Natural killer cell treated with Interleukin-12 subunit alpha and Interleukin-12 subunit beta and Interleukin-15 and Interleukin-18, amount 100 ng/mL, for 72 hours (primary cell): ENCODE measurements around the gene IQGAP2. TPM values are rescaled to one million over a fixed set of nuclear protein-coding genes. Genes with fewer than 3 reads are reported as not detected.
"Not testable (repeated sequence)": the region's sequence is repeated elsewhere in the genome, so short reads cannot be mapped to it uniquely, and the experiment has no call there.

Source experiments
- ATAC-seq, 2 donors: fragments of 150-1000 bp; cut with Tn5 transposase in 1 of 2; sonication (Bioruptor Pico), chemical (Tn5 transposase) in 1 of 2; 2 replicates each; pipeline ENCODE4 v1.10.0; 2021
- DNase-seq: peaks from one replicate; pipeline ENCODE4 v3.0.0; 2022; ENCODE audit warnings: low spot score
- H3K27ac Mint-ChIP-seq, 2 donors: 1 replicate in 1 of 2; 2 replicates in 1 of 2; pipeline ENCODE4 v1.8.0; 2022; ENCODE audit warnings: mixed read lengths in 2 of 2, mild to moderate bottlenecking in 1 of 2, moderate library complexity in 1 of 2
- H3K27me3 Mint-ChIP-seq, 2 donors: 1 replicate in 1 of 2; 2 replicates in 1 of 2; pipeline ENCODE4 v1.8.0; 2022; ENCODE audit warnings: mixed read lengths in 2 of 2
- H3K36me3 Mint-ChIP-seq: one replicate; pipeline ENCODE4 v1.8.0; 2022; ENCODE audit warnings: mixed read lengths
- H3K4me1 Mint-ChIP-seq, 2 donors: 1 replicate in 1 of 2; 2 replicates in 1 of 2; pipeline ENCODE4 v1.8.0; 2022; ENCODE audit warnings: low read depth in 2 of 2, mixed read lengths in 2 of 2, mild to moderate bottlenecking in 1 of 2
- H3K4me3 Mint-ChIP-seq: one replicate; pipeline ENCODE4 v1.8.0; 2022; ENCODE audit warnings: mixed read lengths
- H3K9me3 Mint-ChIP-seq: 2 replicates; pipeline ENCODE4 v1.8.0; 2022; ENCODE audit warnings: mixed read lengths
- total RNA-seq, 2 donors: library from RNA; stranded (reverse); gene quantifications; one replicate each; pipeline ENCODE4 v1.2.3, GENCODE V29; 2022

The IQGAP2 gene
- total RNA-seq, 2 donors from 2014 or later = 104 to 111 TPM

GRCh38 chr5:76595755-76596481 lies 192.8 kb downstream of the IQGAP2 start:
- DNase-seq (no peak), ATAC-seq (no peak)
- Mint-ChIP-seq H3K4me1 (peaks cover 28 to 35% of the 10 kb centered on the region in 2 donors), H3K4me3 (peak overlapping the region; percentile 71), H3K36me3 (peaks cover 38% of the 10 kb centered on the region), H3K27ac (peak overlapping the region; percentile 88 to 90), H3K27me3 (no peaks in the 10 kb centered on the region), H3K9me3 (no peaks in the 10 kb centered on the region)

- H3K4me1 Mint-ChIP-seq = peaks cover 32 to 34% of the 10 kb centered on the region in 2 donors
- H3K9me3 Mint-ChIP-seq = no peaks in the 10 kb centered on the region
- H3K27me3 Mint-ChIP-seq = no peaks in the 10 kb centered on the region
- H3K27ac Mint-ChIP-seq = no peak overlapping the region
- no peak overlapping the region for H3K4me3 Mint-ChIP-seq
- peaks cover 22% of the 10 kb centered on the region for H3K36me3 Mint-ChIP-seq
- ATAC-seq = no peak
- no peak for DNase-seq
Observed at GRCh38 chr5:76598531-76598930, 195.4 kb downstream of the IQGAP2 start.

- Mint-ChIP-seq H3K9me3 (no peaks in the 10 kb centered on the region), H3K27me3 (no peaks in the 10 kb centered on the region), H3K4me1 (peaks cover 25 to 28% of the 10 kb centered on the region in 2 donors), H3K36me3 (peaks cover 20% of the 10 kb centered on the region), H3K4me3 (no peak overlapping the region), H3K27ac (peak overlapping the region in 1 of 2 donors; percentile 27)
- no peak for DNase-seq
- ATAC-seq = no peak
Observed at GRCh38 chr5:76600716-76601115, 197.6 kb downstream of the IQGAP2 start.

GRCh38 chr5:76601470-76601869 lies 198.4 kb downstream of the IQGAP2 start:
- Mint-ChIP-seq H3K36me3 (peaks cover 16% of the 10 kb centered on the region), H3K27me3 (no peaks in the 10 kb centered on the region), H3K9me3 (no peaks in the 10 kb centered on the region), H3K27ac (peak overlapping the region in 1 of 2 donors; percentile 27), H3K4me1 (peaks cover 17 to 23% of the 10 kb centered on the region in 2 donors), H3K4me3 (no peak overlapping the region)
- DNase-seq = no peak
- peak in 1 of 2 donors; percentile 40 for ATAC-seq

- ATAC-seq (no peak), DNase-seq (no peak)
- H3K4me1 Mint-ChIP-seq = peaks cover 12 to 25% of the 10 kb centered on the region in 2 donors
- no peaks in the 10 kb centered on the region for H3K9me3 Mint-ChIP-seq
- peak overlapping the region in 1 of 2 donors; percentile 18 for H3K27ac Mint-ChIP-seq
- no peaks in the 10 kb centered on the region for H3K27me3 Mint-ChIP-seq
- no peak overlapping the region for H3K4me3 Mint-ChIP-seq
- H3K36me3 Mint-ChIP-seq = peaks cover 9% of the 10 kb centered on the region
Observed at GRCh38 chr5:76602094-76602726, 199.1 kb downstream of the IQGAP2 start.

- not testable (repeated sequence) for ATAC-seq, H3K4me3 Mint-ChIP-seq, H3K9me3 Mint-ChIP-seq, H3K27me3 Mint-ChIP-seq, H3K36me3 Mint-ChIP-seq, DNase-seq
- H3K27ac Mint-ChIP-seq = peak overlapping the region in 1 of 2 donors; percentile 18
- peaks cover 27 to 40% of the 10 kb centered on the region in 2 donors for H3K4me1 Mint-ChIP-seq
Observed at GRCh38 chr5:76603991-76604390, 200.9 kb downstream of the IQGAP2 start.

- DNase-seq = no peak
- Mint-ChIP-seq H3K27ac (peak overlapping the region; percentile 7 to 19), H3K36me3 (peaks cover 9% of the 10 kb centered on the region), H3K27me3 (no peaks in the 10 kb centered on the region), H3K9me3 (no peaks in the 10 kb centered on the region), H3K4me3 (no peak overlapping the region), H3K4me1 (peaks cover 28 to 40% of the 10 kb centered on the region in 2 donors)
- no peak for ATAC-seq
Observed at GRCh38 chr5:76604838-76605237, 201.8 kb downstream of the IQGAP2 start.

GRCh38 chr5:76606701-76607100 lies 203.6 kb downstream of the IQGAP2 start:
- ATAC-seq = no peak
- no peaks in the 10 kb centered on the region for H3K9me3 Mint-ChIP-seq
- peaks cover 36 to 43% of the 10 kb centered on the region in 2 donors for H3K4me1 Mint-ChIP-seq
- H3K4me3 Mint-ChIP-seq = no peak overlapping the region
- no peak for DNase-seq
- no peaks in the 10 kb centered on the region for H3K27me3 Mint-ChIP-seq
- H3K36me3 Mint-ChIP-seq = peaks cover 10% of the 10 kb centered on the region
- H3K27ac Mint-ChIP-seq = peak overlapping the region; percentile 65 to 87

- H3K4me3 Mint-ChIP-seq = peak overlapping the region; percentile 56
- peaks cover 10% of the 10 kb centered on the region for H3K36me3 Mint-ChIP-seq
- peaks cover 31 to 38% of the 10 kb centered on the region in 2 donors for H3K4me1 Mint-ChIP-seq
- no peaks in the 10 kb centered on the region for H3K9me3 Mint-ChIP-seq
- no peaks in the 10 kb centered on the region for H3K27me3 Mint-ChIP-seq
- no peak for DNase-seq
- H3K27ac Mint-ChIP-seq = peak overlapping the region; percentile 65 to 87
- peak in 1 of 2 donors; percentile 36 for ATAC-seq
Observed at GRCh38 chr5:76607353-76607871, 204.3 kb downstream of the IQGAP2 start.

- H3K27ac Mint-ChIP-seq = peak overlapping the region; percentile 38 to 87
- no peaks in the 10 kb centered on the region for H3K27me3 Mint-ChIP-seq
- DNase-seq = no peak
- no peak overlapping the region for H3K4me3 Mint-ChIP-seq
- peak; percentile 53 for ATAC-seq
- peaks cover 26 to 29% of the 10 kb centered on the region in 2 donors for H3K4me1 Mint-ChIP-seq
- no peaks in the 10 kb centered on the region for H3K9me3 Mint-ChIP-seq
- peaks cover 10% of the 10 kb centered on the region for H3K36me3 Mint-ChIP-seq
Observed at GRCh38 chr5:76608833-76609232, 205.7 kb downstream of the IQGAP2 start.

GRCh38 chr5:76610196-76610595 lies 207.1 kb downstream of the IQGAP2 start:
- ATAC-seq (no peak), DNase-seq (no peak)
- Mint-ChIP-seq H3K4me1 (peaks cover 26 to 29% of the 10 kb centered on the region in 2 donors), H3K4me3 (no peak overlapping the region), H3K27ac (no peak overlapping the region), H3K27me3 (no peaks in the 10 kb centered on the region), H3K9me3 (no peaks in the 10 kb centered on the region), H3K36me3 (peaks cover 6% of the 10 kb centered on the region)

GRCh38 chr5:76612942-76613341 lies 209.9 kb downstream of the IQGAP2 start:
- H3K36me3 Mint-ChIP-seq = peaks cover 18% of the 10 kb centered on the region
- DNase-seq (no peak), ATAC-seq (no peak)
- H3K27me3 Mint-ChIP-seq = no peaks in the 10 kb centered on the region
- H3K27ac Mint-ChIP-seq = peak overlapping the region in 1 of 2 donors; percentile 32
- H3K4me1 Mint-ChIP-seq = peaks cover 24 to 26% of the 10 kb centered on the region in 2 donors
- no peaks in the 10 kb centered on the region for H3K9me3 Mint-ChIP-seq
- H3K4me3 Mint-ChIP-seq = no peak overlapping the region

GRCh38 chr5:76615759-76616158 lies 212.7 kb downstream of the IQGAP2 start:
- H3K27ac Mint-ChIP-seq = no peak overlapping the region
- H3K9me3 Mint-ChIP-seq = no peaks in the 10 kb centered on the region
- no peak for ATAC-seq
- peaks cover 25% of the 10 kb centered on the region for H3K36me3 Mint-ChIP-seq
- H3K4me1 Mint-ChIP-seq = peaks cover 21 to 25% of the 10 kb centered on the region in 2 donors
- no peak for DNase-seq
- H3K27me3 Mint-ChIP-seq = no peaks in the 10 kb centered on the region
- no peak overlapping the region for H3K4me3 Mint-ChIP-seq

- Mint-ChIP-seq H3K27ac (peak overlapping the region in 1 of 2 donors; percentile 17), H3K4me3 (no peak overlapping the region), H3K4me1 (peaks cover 20 to 28% of the 10 kb centered on the region in 2 donors), H3K27me3 (no peaks in the 10 kb centered on the region), H3K36me3 (peaks cover 23% of the 10 kb centered on the region), H3K9me3 (no peaks in the 10 kb centered on the region)
- no peak for DNase-seq
- ATAC-seq = no peak
Observed at GRCh38 chr5:76616206-76616605, 213.1 kb downstream of the IQGAP2 start.
